NK-92 treated with Interleukin-12 subunit alpha and Interleukin-12 subunit beta, amount 100 ng/mL, for 24 hours (cell line): ENCODE measurements around the gene DRG1.
"Not testable (repeated sequence)": the region's sequence is repeated elsewhere in the genome, so short reads cannot be mapped to it uniquely, and the experiment has no call there.

ENCODE experiments used
- DNase-seq: peaks from one replicate; lab custom pipeline; 2025; lab: John Stamatoyannopoulos, UW

Gene DRG1

GRCh38 chr22:31442768-31443489 lies 43.5 kb downstream of the DRG1 start:
- no peak for DNase-seq

- no peak for DNase-seq
These were observed 44.1 kb downstream of the DRG1 start for GRCh38 chr22:31443516-31443915.

- no peak for DNase-seq
These were observed 46.2 kb downstream of the DRG1 start for GRCh38 chr22:31445642-31446041.

- no peak for DNase-seq
These were observed 46.8 kb downstream of the DRG1 start for GRCh38 chr22:31446208-31446607.

- no peak for DNase-seq
These were observed 47.4 kb downstream of the DRG1 start for GRCh38 chr22:31446767-31447166.

- no peak for DNase-seq
These were observed 47.9 kb downstream of the DRG1 start for GRCh38 chr22:31447337-31447736.

- no peak for DNase-seq
These were observed 49.0 kb downstream of the DRG1 start for GRCh38 chr22:31448382-31448781.

- no peak for DNase-seq
These were observed 50.1 kb downstream of the DRG1 start for GRCh38 chr22:31449506-31449905.

DNA sequence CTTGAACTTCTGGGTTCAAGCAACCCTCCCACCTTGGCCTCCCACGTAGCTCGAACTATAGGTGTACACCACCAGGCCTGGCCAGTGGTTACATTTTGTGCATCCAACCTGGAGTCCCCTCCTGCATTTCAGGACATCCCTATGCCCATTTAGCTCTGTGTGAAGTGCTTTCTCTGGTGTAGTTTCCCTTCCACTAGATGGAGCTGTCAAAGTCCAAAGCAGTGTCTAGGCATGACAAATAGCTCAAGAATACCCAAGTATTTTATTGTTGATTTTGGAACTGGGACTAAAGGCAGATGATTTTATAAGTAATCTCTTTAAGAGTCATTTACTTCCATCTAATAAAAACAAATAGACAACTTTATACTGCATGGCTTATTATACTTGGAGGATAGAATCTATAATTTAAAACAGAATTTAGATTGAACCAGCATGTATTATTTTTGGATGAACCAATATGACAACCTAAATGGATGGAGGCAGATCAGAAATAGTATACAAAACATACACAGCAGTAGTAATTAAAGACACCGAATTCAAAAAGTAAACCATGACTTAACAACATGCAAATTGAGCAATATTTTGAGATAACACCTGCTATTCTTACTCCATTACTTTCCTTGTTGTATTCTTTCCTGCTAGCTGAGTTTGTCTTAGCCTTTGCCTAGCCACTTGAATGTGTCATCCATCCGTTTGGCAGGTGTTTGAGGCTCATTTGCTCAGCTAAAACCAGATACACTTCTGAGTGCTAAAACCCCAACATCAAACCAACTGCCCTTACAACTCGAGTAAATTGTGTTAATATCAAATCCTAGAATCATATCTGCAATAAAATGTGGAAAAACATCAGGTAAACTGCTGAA lies 52.5 kb downstream of the DRG1 start:
- peak; percentile 2 for DNase-seq

- no peak for DNase-seq
These were observed 62.3 kb downstream of the DRG1 start for GRCh38 chr22:31461699-31462098.

DNA sequence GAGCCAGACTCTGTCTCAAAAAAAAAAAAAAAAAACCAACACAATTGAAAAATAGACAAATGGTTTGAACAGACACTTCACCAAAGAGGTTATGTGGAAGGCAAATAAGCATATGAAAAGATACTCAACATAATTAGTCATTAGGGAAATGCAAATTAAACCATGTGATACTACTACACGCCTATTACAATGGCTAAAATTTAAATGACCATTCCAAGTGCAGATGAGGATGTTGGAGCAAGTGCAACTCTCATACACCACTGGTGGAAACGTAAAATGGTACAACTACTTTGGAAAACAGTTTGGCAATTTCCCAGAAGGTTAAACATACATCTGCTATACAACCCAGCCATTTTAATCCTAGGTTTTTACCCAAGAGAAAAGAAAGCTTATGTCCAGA lies 65.9 kb downstream of the DRG1 start:
- DNase-seq, result no peak

GRCh38 chr22:31474743-31475142 lies 75.3 kb downstream of the DRG1 start:
- no peak for DNase-seq

DNA sequence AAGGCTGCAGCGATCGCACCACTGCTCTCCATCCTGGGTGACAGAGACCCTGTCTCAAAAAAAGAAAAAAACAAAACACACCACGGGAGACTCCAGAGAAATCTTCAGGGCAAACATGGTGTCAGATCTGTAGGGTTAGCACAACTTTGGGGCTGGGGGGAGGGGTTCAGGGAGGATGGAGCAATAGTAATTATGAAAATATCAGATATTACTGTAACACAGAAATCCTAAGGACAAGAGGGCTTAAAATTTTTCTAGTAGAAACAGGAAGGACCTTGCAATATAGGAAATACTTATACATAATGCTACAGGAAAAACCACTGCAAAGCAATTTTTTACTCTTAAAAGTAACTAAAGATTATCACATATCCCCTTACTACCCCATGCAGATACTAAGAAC lies 76.4 kb downstream of the DRG1 start:
- no peak for DNase-seq

DNA sequence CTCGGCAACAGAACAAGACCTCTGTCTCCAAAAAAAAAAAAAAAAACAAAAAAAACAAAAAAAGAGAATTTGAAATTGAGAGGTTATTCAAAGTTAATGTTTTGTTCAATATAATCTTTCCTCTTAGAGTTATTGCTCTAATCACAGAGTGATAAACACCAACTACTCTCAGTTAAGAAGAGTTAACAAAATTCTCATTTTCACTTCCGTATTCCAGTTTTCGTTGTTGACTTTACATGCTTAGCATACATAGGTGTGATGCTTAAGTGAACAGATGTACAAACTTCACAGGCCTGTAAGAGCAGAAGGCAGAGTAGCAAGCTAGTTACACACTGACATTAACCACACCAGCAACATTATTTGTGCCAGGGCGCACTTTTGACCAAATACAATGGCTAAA lies 77.9 kb downstream of the DRG1 start:
- no peak for DNase-seq

- no peak for DNase-seq
These were observed 81.7 kb downstream of the DRG1 start for GRCh38 chr22:31481129-31481528.

- DNase-seq, result not testable (repeated sequence)
These were observed 83.1 kb downstream of the DRG1 start for GRCh38 chr22:31482470-31482869.
